Measurements from ENCODE around the gene CYP27A1.

DNA sequence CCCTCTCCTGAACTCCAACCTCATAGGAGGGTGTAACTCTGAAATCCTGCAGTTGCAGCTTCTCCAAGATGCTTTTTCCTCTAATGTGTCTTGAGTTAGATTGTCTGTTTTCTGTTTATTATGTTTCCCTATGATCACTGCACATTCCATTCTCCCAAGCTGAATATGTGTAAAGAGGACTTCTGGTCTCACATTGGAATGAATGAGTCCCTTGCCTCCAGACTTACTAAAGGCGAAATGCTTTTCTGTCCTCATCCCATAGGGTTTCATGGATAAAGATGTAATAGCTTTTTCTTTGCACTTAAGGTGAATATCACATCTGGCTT, 35.5 kb upstream of the CYP27A1 start:
- TF ChIP-seq, protein P1, sequence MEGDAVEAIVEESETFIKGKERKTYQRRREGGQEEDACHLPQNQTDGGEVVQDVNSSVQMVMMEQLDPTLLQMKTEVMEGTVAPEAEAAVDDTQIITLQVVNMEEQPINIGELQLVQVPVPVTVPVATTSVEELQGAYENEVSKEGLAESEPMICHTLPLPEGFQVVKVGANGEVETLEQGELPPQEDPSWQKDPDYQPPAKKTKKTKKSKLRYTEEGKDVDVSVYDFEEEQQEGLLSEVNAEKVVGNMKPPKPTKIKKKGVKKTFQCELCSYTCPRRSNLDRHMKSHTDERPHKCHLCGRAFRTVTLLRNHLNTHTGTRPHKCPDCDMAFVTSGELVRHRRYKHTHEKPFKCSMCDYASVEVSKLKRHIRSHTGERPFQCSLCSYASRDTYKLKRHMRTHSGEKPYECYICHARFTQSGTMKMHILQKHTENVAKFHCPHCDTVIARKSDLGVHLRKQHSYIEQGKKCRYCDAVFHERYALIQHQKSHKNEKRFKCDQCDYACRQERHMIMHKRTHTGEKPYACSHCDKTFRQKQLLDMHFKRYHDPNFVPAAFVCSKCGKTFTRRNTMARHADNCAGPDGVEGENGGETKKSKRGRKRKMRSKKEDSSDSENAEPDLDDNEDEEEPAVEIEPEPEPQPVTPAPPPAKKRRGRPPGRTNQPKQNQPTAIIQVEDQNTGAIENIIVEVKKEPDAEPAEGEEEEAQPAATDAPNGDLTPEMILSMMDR (IDR thresholded peaks at IDR 0.05; ENCODE audit: low read length), result no peak
- TF ChIP-seq EZH2 (IDR thresholded peaks at IDR 0.05; ENCODE audit: borderline replicate concordance, low read length), result no peak
